Measurements from ENCODE around the gene STX11.
"Not testable (repeated sequence)": the region's sequence is repeated elsewhere in the genome, so short reads cannot be mapped to it uniquely, and the experiment has no call there.

DNA sequence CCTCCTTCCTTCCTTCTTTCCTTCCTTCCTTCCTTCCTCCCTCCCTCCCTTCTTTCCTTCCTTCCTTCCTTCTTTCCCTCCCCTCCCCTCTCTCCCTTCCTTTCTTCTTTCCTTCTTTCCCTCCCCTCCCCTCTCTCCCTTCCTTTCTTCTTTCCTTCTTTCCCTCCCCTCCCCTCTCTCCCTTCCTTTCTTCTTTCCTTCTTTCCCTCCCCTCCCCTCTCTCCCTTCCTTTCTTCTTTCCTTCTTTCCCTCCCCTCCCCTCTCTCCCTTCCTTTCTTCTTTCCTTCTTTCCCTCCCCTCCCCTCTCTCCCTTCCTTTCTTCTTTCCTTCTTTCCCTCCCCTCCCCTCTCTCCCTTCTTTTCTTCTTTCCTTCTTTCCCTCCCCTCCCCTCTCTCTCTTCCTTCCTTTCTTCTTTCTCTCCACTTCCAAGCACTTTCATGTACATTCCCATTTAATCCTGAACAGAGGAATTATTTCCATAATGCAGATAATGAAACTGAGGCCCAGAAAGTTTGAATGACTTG lies 18.1 kb upstream of the STX11 start:
- TF ChIP-seq EZH2 (IDR thresholded peaks at IDR 0.05; ENCODE audit: low read length) = not testable (repeated sequence)
- TF ChIP-seq, protein P1, sequence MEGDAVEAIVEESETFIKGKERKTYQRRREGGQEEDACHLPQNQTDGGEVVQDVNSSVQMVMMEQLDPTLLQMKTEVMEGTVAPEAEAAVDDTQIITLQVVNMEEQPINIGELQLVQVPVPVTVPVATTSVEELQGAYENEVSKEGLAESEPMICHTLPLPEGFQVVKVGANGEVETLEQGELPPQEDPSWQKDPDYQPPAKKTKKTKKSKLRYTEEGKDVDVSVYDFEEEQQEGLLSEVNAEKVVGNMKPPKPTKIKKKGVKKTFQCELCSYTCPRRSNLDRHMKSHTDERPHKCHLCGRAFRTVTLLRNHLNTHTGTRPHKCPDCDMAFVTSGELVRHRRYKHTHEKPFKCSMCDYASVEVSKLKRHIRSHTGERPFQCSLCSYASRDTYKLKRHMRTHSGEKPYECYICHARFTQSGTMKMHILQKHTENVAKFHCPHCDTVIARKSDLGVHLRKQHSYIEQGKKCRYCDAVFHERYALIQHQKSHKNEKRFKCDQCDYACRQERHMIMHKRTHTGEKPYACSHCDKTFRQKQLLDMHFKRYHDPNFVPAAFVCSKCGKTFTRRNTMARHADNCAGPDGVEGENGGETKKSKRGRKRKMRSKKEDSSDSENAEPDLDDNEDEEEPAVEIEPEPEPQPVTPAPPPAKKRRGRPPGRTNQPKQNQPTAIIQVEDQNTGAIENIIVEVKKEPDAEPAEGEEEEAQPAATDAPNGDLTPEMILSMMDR (optimal IDR thresholded peaks at IDR 0.05 in 1 of 3, IDR thresholded peaks at IDR 0.05 in 1 of 3, conservative IDR thresholded peaks at IDR 0.05 in 1 of 3; ENCODE audit: extremely low read depth in 1 of 3, insufficient read depth in 2 of 3, low read length in 3 of 3) = not testable (repeated sequence)

Data from keratinocyte (primary cell).